ENCODE results near the gene DENND1A. TPM values are rescaled to one million over a fixed set of nuclear protein-coding genes. Genes with fewer than 3 reads are reported as not detected.

Gene DENND1A
- total and polyA plus RNA-seq, 2 of the 13 experiments (the other 11 are each of a cell fraction or from before 2014, with no cell fraction given): 14.8 to 30.1 TPM

DNA sequence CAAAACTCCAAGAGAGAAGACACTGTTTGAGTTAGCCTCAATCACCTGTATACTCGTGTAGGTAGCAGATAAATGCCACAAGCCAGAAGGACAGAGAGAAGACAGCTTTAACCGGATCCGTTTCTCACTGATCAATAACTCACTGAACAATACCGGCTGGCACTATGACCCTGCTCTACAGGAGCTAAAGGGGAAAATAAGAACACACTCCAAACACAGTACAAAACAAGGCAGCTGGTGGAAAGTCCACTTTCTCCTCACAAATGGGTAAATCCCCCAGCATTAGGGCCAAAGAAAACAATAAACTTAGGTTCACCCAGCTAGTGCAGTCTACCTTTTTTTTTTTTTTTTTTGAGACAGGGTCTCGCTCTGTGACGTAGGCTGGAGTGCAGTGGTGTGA, 404.5 kb downstream of the DENND1A start (continued):
- TF ChIP-seq, protein P1, sequence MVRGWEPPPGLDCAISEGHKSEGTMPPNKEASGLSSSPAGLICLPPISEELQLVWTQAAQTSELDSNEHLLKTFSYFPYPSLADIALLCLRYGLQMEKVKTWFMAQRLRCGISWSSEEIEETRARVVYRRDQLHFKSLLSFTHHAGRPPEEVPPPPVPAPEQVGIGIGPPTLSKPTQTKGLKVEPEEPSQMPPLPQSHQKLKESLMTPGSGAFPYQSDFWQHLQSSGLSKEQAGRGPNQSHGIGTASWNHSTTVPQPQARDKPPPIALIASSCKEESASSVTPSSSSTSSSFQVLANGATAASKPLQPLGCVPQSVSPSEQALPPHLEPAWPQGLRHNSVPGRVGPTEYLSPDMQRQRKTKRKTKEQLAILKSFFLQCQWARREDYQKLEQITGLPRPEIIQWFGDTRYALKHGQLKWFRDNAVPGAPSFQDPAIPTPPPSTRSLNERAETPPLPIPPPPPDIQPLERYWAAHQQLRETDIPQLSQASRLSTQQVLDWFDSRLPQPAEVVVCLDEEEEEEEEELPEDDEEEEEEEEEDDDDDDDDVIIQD (CRISPR knock-in tag; IDR thresholded peaks at IDR 0.05; ENCODE audit: low read depth): no peak
- TF ChIP-seq MTF2 (CRISPR knock-in tag; IDR thresholded peaks at IDR 0.05; ENCODE audit: borderline replicate concordance): no peak
- no peak for TF ChIP-seq MIER3 (CRISPR knock-in tag; IDR thresholded peaks at IDR 0.05; ENCODE audit: borderline replicate concordance)
- no peak for TF ChIP-seq ZNF331 (CRISPR knock-in tag; IDR thresholded peaks at IDR 0.05)

DNA sequence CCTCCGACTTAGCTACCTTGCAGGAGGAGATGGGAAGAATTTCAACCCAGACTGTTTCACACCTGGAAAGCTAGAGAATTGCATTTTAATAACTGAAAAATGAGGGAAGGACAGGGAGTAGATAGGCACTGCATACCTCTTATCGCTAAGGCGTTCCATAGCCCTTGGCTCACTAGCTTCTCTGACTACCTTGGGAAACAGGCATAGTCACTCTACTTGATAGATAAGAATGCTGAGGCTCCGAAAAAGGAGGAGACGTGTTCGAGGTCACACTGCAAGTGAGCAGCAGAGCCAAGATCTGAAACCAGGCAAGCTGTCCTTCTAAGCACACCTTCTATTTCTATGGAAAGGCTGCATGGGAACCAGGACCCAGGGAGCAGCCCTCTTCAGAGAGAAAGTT, 405.1 kb downstream of the DENND1A start:
- Histone ChIP-seq H4K20me1 (ENCODE audit: insufficient read depth, low read length) (no peaks in the 10 kb centered on the region), H3K79me2 (ENCODE audit: insufficient read depth, low read length) (no peaks in the 10 kb centered on the region), H3K4me2 (ENCODE audit: low read depth, low read length) (no peak overlapping the region), H3K27ac (ENCODE audit: extremely low read length, insufficient read depth, low read length) (peak overlapping the region; percentile 28), H3K4me1 (ENCODE audit: insufficient read depth, low read length) (peaks cover 18% of the 10 kb centered on the region), H3K9ac (ENCODE audit: insufficient read depth, low read depth, low read length) (no peak overlapping the region), H2AFZ (ENCODE audit: low read length) (no peak overlapping the region), H3K4me3 (replicated peaks in 1 of 3; ENCODE audit: insufficient read depth in 1 of 3, low read depth in 2 of 3, low read length in 3 of 3) (no peak overlapping the region), H3K27me3 (ENCODE audit: control insufficient read depth in 1 of 2, insufficient read depth in 2 of 2, low read length in 2 of 2) (no peaks in the 10 kb centered on the region), H3K36me3 (replicated peaks in 1 of 2; ENCODE audit: control insufficient read depth in 1 of 2, insufficient read depth in 2 of 2, low read length in 2 of 2) (peaks cover 2 to 4% of the 10 kb centered on the region in 2 experiments; a peak in 2 of 5 replicates), H3K9me3 (ENCODE audit: low read length) (peaks cover 1% of the 10 kb centered on the region; the same call in 1 of the 2 replicates)
- ATAC-seq (no peak), DNase-seq (ENCODE audit: low spot score) (no peak), FAIRE-seq (no peak)
- ChIA-PET POLR2A (no interaction called here), CTCF (ENCODE audit: low intra/inter-chr PET ratio, low total read pairs) (no interaction called here)
- BruUV-seq (replicated peaks): no TSS peak
- in situ Hi-C loops (cut with HindIII; ENCODE audit: extremely low pct_ligation_motif_present, low pct_unique_long_range_greater_than_20kb) (no loop called here), intact Hi-C loops (cut with micrococcal nuclease; ENCODE audit: unreplicated experiment) (no loop called here)
- 94% methylated on average over 6 of the region's 6 CpGs for WGBS (ENCODE audit: low lambda C conversion rate)
- TF ChIP-seq MYC (CRISPR knock-in tag; IDR thresholded peaks at IDR 0.05; ENCODE audit: borderline replicate concordance): no peak
- TF ChIP-seq ADNP (CRISPR knock-in tag; IDR thresholded peaks at IDR 0.05): no peak
- no peak for TF ChIP-seq ZNF546 (CRISPR knock-in tag; conservative IDR thresholded peaks at IDR 0.05)
- TF ChIP-seq TBX2 (CRISPR knock-in tag; IDR thresholded peaks at IDR 0.05; ENCODE audit: borderline replicate concordance): no peak
- no peak for TF ChIP-seq ZNF629 (CRISPR knock-in tag; conservative IDR thresholded peaks at IDR 0.05)
- no peak for TF ChIP-seq ZNF431 (CRISPR knock-in tag; IDR thresholded peaks at IDR 0.05; ENCODE audit: borderline replicate concordance, low read depth)
- TF ChIP-seq TMF1 (CRISPR knock-in tag; IDR thresholded peaks at IDR 0.05; ENCODE audit: low read depth): no peak
- TF ChIP-seq ZNF761 (CRISPR knock-in tag; conservative IDR thresholded peaks at IDR 0.05): no peak
- TF ChIP-seq, protein P2, sequence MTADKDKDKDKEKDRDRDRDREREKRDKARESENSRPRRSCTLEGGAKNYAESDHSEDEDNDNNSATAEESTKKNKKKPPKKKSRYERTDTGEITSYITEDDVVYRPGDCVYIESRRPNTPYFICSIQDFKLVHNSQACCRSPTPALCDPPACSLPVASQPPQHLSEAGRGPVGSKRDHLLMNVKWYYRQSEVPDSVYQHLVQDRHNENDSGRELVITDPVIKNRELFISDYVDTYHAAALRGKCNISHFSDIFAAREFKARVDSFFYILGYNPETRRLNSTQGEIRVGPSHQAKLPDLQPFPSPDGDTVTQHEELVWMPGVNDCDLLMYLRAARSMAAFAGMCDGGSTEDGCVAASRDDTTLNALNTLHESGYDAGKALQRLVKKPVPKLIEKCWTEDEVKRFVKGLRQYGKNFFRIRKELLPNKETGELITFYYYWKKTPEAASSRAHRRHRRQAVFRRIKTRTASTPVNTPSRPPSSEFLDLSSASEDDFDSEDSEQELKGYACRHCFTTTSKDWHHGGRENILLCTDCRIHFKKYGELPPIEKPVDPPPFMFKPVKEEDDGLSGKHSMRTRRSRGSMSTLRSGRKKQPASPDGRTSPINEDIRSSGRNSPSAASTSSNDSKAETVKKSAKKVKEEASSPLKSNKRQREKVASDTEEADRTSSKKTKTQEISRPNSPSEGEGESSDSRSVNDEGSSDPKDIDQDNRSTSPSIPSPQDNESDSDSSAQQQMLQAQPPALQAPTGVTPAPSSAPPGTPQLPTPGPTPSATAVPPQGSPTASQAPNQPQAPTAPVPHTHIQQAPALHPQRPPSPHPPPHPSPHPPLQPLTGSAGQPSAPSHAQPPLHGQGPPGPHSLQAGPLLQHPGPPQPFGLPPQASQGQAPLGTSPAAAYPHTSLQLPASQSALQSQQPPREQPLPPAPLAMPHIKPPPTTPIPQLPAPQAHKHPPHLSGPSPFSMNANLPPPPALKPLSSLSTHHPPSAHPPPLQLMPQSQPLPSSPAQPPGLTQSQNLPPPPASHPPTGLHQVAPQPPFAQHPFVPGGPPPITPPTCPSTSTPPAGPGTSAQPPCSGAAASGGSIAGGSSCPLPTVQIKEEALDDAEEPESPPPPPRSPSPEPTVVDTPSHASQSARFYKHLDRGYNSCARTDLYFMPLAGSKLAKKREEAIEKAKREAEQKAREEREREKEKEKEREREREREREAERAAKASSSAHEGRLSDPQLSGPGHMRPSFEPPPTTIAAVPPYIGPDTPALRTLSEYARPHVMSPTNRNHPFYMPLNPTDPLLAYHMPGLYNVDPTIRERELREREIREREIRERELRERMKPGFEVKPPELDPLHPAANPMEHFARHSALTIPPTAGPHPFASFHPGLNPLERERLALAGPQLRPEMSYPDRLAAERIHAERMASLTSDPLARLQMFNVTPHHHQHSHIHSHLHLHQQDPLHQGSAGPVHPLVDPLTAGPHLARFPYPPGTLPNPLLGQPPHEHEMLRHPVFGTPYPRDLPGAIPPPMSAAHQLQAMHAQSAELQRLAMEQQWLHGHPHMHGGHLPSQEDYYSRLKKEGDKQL (CRISPR knock-in tag; IDR thresholded peaks at IDR 0.05; ENCODE audit: low read depth): no peak
- no peak for TF ChIP-seq JUN (CRISPR knock-in tag; IDR thresholded peaks at IDR 0.05)
- TF ChIP-seq, protein P3, sequence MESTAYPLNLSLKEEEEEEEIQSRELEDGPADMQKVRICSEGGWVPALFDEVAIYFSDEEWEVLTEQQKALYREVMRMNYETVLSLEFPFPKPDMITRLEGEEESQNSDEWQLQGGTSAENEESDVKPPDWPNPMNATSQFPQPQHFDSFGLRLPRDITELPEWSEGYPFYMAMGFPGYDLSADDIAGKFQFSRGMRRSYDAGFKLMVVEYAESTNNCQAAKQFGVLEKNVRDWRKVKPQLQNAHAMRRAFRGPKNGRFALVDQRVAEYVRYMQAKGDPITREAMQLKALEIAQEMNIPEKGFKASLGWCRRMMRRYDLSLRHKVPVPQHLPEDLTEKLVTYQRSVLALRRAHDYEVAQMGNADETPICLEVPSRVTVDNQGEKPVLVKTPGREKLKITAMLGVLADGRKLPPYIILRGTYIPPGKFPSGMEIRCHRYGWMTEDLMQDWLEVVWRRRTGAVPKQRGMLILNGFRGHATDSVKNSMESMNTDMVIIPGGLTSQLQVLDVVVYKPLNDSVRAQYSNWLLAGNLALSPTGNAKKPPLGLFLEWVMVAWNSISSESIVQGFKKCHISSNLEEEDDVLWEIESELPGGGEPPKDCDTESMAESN (CRISPR knock-in tag; conservative IDR thresholded peaks at IDR 0.05): no peak
